ENCODE results near the gene PGBD2.

GRCh38 chr1:248871837-248872401, 34.1 kb upstream of the PGBD2 start:
- TF ChIP-seq HDGF (IDR thresholded peaks at IDR 0.05) (no peak), BHLHE40 (IDR thresholded peaks at IDR 0.05; ENCODE audit: borderline replicate concordance in 1 of 2, low read depth in 2 of 2, low read length in 1 of 2) (no peak), CUX1 (IDR thresholded peaks at IDR 0.05; ENCODE audit: insufficient replicate concordance, low read depth, low read length) (no peak), CTCF (IDR thresholded peaks at IDR 0.05 in 2 of 3, conservative IDR thresholded peaks at IDR 0.05 in 1 of 3; ENCODE audit: control insufficient read depth in 2 of 3, extremely low read depth in 1 of 3, insufficient read depth in 1 of 3, low read depth in 3 of 3, low read length in 3 of 3) (no peak), EZH2 (IDR thresholded peaks at IDR 0.05; ENCODE audit: borderline replicate concordance, control insufficient read depth, low read depth, low read length) (no peak), POLR2A (IDR thresholded peaks at IDR 0.05; ENCODE audit: low read depth, low read length) (no peak), REST (IDR thresholded peaks at IDR 0.05; ENCODE audit: low read depth, low read length) (no peak), E4F1 (IDR thresholded peaks at IDR 0.05; ENCODE audit: borderline replicate concordance, partially characterized antibody) (no peak), FOXM1 (IDR thresholded peaks at IDR 0.05; ENCODE audit: low read depth, low read length) (no peak), MXI1 (IDR thresholded peaks at IDR 0.05; ENCODE audit: low read depth, low read length) (no peak)
